Loucy (cell line): ENCODE data around the gene DENND11.

Experiments used
- CTCF ChIP-seq: fragments of 200-600 bp; sonication (generic); conservative IDR thresholded peaks from 2 replicates; pipeline ENCODE4 v1.5.1; 2014; ENCODE audit warnings: mild to moderate bottlenecking, antibody characterized with exemption, low read length
- EZH2phosphoT487 ChIP-seq: fragments of 200-600 bp; IDR thresholded peaks from 2 replicates; pipeline ENCODE4 v1.6.1; 2018; ENCODE audit warnings: antibody characterized with exemption, mild to moderate bottlenecking, moderate library complexity, borderline replicate concordance

- TF ChIP-seq CTCF (no peak), EZH2phosphoT487 (no peak)
These were observed 15.9 kb downstream of the DENND11 start for GRCh38 chr7:141686074-141686473.
